Measurements from ENCODE around the gene KRTAP10-1. TPM values are rescaled to one million over a fixed set of nuclear protein-coding genes. Genes with fewer than 3 reads are reported as not detected.

The KRTAP10-1 gene
- total RNA-seq, 1 donor from 2014 or later = not detected

GRCh38 chr21:44498280-44499210 is 41.5 kb downstream of the KRTAP10-1 start:
- ATAC-seq (ENCODE audit: poor library complexity) (no peak), DNase-seq (no peak)
- intact Hi-C loops (cut with DNase I) = no loop called here

- intact Hi-C loops (cut with DNase I) = no loop called here
- DNase-seq (no peak), ATAC-seq (ENCODE audit: poor library complexity) (peak; percentile 38)
These were observed 42.3 kb downstream of the KRTAP10-1 start for GRCh38 chr21:44497703-44498126.

GRCh38 chr21:44496564-44497550 is 43.1 kb downstream of the KRTAP10-1 start:
- intact Hi-C loops (cut with DNase I) = no loop called here
- DNase-seq (no peak), ATAC-seq (ENCODE audit: poor library complexity) (peak; percentile 26)

GRCh38 chr21:44495611-44496563 is 44.1 kb downstream of the KRTAP10-1 start:
- DNase-seq = no peak
- intact Hi-C loops (cut with DNase I) = no loop called here

GRCh38 chr21:44494956-44495355 is 45.0 kb downstream of the KRTAP10-1 start:
- ATAC-seq (ENCODE audit: poor library complexity) = no peak
- intact Hi-C loops (cut with DNase I) = no loop called here
- DNase-seq = no peak

More at GRCh38 chr21:44495611-44496563, 44.1 kb downstream of the KRTAP10-1 start:
- peak; percentile 81 for ATAC-seq (ENCODE audit: poor library complexity)

- DNase-seq (no peak), ATAC-seq (ENCODE audit: poor library complexity) (no peak)
- intact Hi-C loops (cut with DNase I) = no loop called here
These were observed 45.6 kb downstream of the KRTAP10-1 start for GRCh38 chr21:44494418-44494817.

GRCh38 chr21:44492567-44493385 is 47.2 kb downstream of the KRTAP10-1 start:
- ATAC-seq (ENCODE audit: poor library complexity) = no peak
- DNase-seq = no peak
- intact Hi-C loops (cut with DNase I) = no loop called here

- ATAC-seq (ENCODE audit: poor library complexity) = no peak
- DNase-seq = no peak
- intact Hi-C loops (cut with DNase I) = no loop called here
These were observed 49.2 kb downstream of the KRTAP10-1 start for GRCh38 chr21:44490816-44491215.

- intact Hi-C loops (cut with DNase I) = no loop called here
- ATAC-seq (ENCODE audit: poor library complexity) (no peak), DNase-seq (no peak)
These were observed 49.6 kb downstream of the KRTAP10-1 start for GRCh38 chr21:44490405-44490804.

GRCh38 chr21:44489962-44490361 is 50.0 kb downstream of the KRTAP10-1 start:
- ATAC-seq (ENCODE audit: poor library complexity) = no peak
- intact Hi-C loops (cut with DNase I) = no loop called here
- no peak for DNase-seq

Other genes with a start within 250 kb of the KRTAP10-1 start
- gene PFKL, start 240.1 kb downstream of the KRTAP10-1 start, total RNA-seq = 42.7 TPM
- 13.9 TPM for gene CFAP410, start 200.8 kb downstream of the KRTAP10-1 start, total RNA-seq
- 1.9 TPM for gene TRPM2, start 186.6 kb downstream of the KRTAP10-1 start, total RNA-seq
- gene LRRC3, start 84.7 kb downstream of the KRTAP10-1 start, total RNA-seq = 2.7 TPM
- gene KRTAP10-2, start 11.3 kb upstream of the KRTAP10-1 start, total RNA-seq = not detected
- not detected for gene KRTAP10-3, start 18.6 kb upstream of the KRTAP10-1 start, total RNA-seq
- gene KRTAP10-4, start 33.5 kb upstream of the KRTAP10-1 start, total RNA-seq = not detected
- not detected for gene KRTAP10-5, start 40.4 kb upstream of the KRTAP10-1 start, total RNA-seq
- gene KRTAP10-6, start 52.3 kb upstream of the KRTAP10-1 start, total RNA-seq = not detected
- not detected for gene KRTAP10-7, start 60.4 kb upstream of the KRTAP10-1 start, total RNA-seq
- not detected for gene KRTAP10-8, start 71.9 kb upstream of the KRTAP10-1 start, total RNA-seq
- gene KRTAP10-9, start 86.9 kb upstream of the KRTAP10-1 start, total RNA-seq = not detected
- gene KRTAP10-10, start 97.2 kb upstream of the KRTAP10-1 start, total RNA-seq = not detected
- gene KRTAP10-11, start 106.2 kb upstream of the KRTAP10-1 start, total RNA-seq = not detected
- not detected for gene KRTAP12-4, start 114.5 kb upstream of the KRTAP10-1 start, total RNA-seq
- not detected for gene KRTAP12-3, start 117.7 kb upstream of the KRTAP10-1 start, total RNA-seq
- gene KRTAP12-2, start 126.7 kb upstream of the KRTAP10-1 start, total RNA-seq = not detected
- gene KRTAP12-1, start 142.0 kb upstream of the KRTAP10-1 start, total RNA-seq = not detected
- gene KRTAP10-12, start 157.0 kb upstream of the KRTAP10-1 start, total RNA-seq = not detected
- 0.51 TPM for gene TSPEAR, start 171.4 kb upstream of the KRTAP10-1 start, total RNA-seq

Measured in Right ventricle myocardium superior (tissue), 1 donor.